ENCODE results near the gene SETD4.

GRCh38 chr21:36077758-36078157, 17.4 kb upstream of the SETD4 start:
- TF ChIP-seq CTCF (IDR thresholded peaks at IDR 0.05; ENCODE audit: low read length): no peak
- no peak for TF ChIP-seq EZH2 (optimal IDR thresholded peaks at IDR 0.05; ENCODE audit: low read depth, low read length)
